ENCODE measurements around the gene ST6GAL1.
"Not testable (repeated sequence)": the region's sequence is repeated elsewhere in the genome, so short reads cannot be mapped to it uniquely, and the experiment has no call there.

- TF ChIP-seq POLR2A (IDR thresholded peaks at IDR 0.05), result not testable (repeated sequence)
- TF ChIP-seq, protein P1, sequence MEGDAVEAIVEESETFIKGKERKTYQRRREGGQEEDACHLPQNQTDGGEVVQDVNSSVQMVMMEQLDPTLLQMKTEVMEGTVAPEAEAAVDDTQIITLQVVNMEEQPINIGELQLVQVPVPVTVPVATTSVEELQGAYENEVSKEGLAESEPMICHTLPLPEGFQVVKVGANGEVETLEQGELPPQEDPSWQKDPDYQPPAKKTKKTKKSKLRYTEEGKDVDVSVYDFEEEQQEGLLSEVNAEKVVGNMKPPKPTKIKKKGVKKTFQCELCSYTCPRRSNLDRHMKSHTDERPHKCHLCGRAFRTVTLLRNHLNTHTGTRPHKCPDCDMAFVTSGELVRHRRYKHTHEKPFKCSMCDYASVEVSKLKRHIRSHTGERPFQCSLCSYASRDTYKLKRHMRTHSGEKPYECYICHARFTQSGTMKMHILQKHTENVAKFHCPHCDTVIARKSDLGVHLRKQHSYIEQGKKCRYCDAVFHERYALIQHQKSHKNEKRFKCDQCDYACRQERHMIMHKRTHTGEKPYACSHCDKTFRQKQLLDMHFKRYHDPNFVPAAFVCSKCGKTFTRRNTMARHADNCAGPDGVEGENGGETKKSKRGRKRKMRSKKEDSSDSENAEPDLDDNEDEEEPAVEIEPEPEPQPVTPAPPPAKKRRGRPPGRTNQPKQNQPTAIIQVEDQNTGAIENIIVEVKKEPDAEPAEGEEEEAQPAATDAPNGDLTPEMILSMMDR (IDR thresholded peaks at IDR 0.05), result not testable (repeated sequence)
These were observed 37.3 kb upstream of the ST6GAL1 start for GRCh38 chr3:186893071-186893470.
